HG02970 (cell line): Measurements from ENCODE around the gene ARID4A.
"Not testable (repeated sequence)": the region's sequence is repeated elsewhere in the genome, so short reads cannot be mapped to it uniquely, and the experiment has no call there.

ENCODE experiments used
- ATAC-seq: cut with Tn5 transposase; IDR thresholded peaks from one replicate; pipeline ENCODE4 v1.9.1; 2021; ENCODE audit warnings: mild to moderate bottlenecking, moderate library complexity, moderate number of reproducible peaks; ENCODE audit not compliant: unreplicated experiment, low FRiP score

ARID4A gene

DNA sequence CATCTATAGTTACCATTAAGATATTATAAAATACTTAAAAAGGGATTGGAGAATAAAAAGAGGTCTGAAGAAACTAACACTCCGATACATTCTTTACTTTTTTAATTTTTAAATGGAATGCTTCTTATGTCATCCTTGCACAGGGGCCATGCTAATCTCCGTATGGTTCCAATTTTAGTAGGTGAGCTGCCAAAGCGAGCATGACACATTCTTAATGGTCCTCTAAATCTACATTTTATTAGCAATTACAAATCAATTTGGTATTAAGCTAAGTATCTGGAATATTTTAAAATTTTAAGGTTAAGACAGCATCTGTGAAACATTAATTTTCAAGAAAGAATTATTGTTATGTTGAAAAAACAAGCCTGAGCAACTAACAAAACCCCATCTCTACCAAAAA is 6.2 kb upstream of the ARID4A start:
- ATAC-seq, result no peak

DNA sequence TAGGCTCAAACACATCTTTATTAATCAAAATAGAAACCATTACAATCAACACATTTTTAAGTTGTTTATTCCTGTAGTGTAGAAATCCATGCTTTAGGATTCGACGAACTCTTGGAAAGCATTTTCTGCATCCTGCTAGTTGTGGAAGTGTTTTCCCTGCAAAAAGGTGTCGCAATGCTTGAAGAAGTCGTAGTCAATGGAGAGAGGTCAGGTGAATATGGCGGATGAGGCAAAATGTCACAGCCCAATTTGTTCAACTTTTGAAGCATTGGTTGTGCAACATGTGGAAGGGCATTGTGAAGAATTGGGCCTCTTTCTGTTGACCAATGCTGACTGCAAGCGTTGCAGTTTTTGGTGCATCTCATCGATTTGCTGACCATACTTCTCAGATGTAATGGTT is 4.2 kb upstream of the ARID4A start:
- ATAC-seq, result no peak

DNA sequence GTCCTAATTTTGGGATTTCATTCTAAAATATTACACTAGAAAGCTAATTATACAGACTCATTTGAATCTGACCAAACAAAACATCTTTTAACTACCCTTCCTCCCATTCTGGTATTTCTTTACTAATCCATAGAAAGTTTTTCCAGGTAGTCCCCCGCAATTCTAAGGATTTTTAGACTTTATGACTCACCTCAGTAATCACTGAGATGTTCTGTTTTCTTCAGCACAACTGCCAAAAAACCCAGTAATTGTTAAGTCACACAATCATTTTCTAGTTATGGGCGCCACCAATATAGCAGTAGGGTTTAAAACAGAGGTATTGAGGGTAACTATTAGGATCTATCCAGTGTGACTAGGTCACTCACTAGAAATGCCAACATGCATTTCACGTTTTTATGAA is 1.6 kb upstream of the ARID4A start:
- no peak for ATAC-seq

DNA sequence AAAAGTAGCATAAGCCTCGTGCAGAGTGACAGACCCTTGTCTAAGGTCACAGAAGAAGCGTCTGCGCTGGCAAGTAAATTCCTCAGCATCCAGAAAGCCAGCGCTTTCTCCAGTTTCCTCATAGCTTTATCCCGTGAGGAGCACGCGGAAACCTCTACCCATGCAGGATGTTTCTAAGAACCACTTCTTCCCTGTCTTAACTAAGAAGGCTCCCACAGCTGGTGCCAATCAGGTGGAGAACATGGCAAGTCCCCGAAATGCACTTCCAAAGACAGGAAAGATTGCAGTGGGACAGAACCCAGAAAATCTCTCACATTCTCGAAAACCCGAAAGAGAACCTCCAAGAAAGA is 968 bp upstream of the ARID4A start:
- no peak for ATAC-seq

DNA sequence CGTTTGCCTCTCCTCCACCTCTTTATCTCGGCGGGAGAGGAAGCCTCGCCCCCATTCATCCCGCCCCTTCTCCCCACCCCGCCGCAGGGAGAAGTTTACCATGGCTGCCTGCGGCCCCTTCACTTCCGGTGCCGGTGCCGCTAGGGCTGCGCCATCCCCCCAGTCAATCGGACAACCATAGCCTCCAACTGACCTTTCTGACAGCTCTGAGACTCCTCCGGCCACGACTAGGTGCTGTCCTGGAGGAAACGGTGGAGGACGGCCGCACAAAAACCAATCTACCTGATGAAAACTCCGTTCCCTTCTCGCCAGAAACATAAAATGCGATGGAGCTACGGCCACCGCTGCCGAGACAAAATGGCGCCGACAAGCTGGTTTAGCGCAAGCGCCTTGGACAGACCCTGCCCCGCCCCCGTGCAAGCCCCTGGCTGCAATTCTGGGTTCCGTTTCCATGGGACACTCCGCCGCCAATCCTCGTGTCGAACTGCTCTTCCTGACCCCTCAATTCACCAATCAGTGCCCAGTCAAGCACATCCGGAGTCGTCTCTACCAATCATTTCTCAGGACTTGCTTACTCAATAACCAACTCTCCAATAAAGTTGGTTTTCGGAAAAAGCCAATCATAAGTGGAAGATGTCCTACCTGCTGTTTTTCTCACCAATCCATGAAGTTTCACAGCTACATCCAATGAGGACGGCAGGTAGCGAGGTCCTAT is 436 bp upstream of the ARID4A start:
- peak; percentile 81 for ATAC-seq

DNA sequence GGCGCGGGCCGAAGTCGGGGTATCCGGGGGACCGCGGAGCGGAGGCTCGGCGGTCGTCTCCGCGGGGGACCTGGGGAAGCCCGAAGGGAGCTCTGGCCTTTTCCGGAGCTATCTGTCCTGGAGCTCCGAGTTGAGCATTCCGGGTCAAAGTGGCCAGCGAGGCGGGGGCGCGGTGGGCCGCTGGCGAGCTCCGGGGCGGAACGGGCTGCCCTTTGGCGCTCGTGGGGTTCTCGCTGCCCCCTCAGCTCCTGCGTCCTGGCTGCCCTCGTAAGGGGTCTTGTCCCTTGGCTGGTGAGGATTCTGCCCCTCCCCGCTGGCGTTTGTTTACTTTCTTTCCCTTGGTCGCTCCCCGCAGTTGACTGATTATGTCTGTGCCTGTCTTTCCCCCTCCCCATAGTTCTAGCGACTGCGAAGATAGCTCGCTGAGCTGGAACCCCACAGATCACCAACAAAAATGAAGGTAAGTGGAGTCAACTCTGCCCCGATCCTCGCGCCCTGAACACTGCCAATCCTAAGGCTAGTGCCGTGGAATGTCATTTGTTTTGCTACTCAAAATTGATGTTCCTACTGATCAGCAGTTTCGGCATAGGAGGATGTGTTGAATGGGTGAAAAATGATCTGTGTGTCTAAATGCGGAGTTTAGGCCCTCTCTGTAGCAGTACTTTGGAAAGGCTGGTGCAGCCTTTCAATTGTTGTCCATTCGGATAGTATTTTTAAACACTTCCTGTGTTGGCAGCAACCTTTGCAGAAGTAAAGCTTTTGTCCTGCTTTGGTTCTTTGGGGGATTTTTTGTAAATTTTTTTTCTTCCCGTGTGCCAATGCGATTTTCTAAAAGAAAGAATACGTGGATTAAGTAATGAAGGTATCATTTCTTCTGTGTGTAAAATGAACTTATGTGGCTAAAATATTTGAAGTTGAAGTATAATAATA is 1.3 kb downstream of the ARID4A start:
- ATAC-seq, result no peak

DNA sequence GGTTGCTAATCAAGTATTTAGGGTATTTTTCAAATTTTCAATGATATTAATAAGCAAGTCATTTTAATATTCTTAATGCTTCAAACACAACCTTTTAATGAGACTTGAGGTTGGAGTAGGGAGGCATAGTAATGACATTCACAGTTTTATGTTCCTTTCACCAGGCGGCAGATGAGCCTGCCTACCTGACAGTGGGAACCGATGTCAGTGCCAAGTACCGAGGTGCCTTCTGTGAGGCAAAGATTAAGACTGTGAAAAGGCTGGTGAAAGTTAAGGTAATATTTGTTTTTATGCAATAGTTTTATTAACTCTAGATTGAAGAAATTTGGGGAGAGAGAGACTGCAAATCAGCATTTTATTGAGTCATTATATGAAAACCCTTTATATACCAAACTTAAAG is 3.1 kb downstream of the ARID4A start:
- no peak for ATAC-seq

DNA sequence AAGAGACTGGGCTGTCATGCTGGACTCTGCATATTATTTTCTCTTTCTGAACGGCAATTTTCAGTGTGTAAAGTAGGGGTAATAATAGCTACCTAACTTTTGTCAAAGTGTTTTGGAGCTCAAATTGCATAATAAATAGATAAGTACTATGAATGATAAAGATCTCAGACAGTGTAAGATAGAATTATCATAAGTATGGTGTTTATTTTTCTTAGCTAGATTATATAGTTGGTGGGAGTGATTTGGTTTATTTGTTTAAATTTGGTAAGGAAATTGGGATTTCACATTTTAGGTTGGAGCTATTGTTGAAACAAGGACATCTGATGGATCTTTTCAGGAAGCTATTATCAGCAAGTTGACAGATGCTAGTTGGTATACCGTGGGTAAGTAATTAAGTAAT is 7.4 kb downstream of the ARID4A start:
- ATAC-seq, result no peak

DNA sequence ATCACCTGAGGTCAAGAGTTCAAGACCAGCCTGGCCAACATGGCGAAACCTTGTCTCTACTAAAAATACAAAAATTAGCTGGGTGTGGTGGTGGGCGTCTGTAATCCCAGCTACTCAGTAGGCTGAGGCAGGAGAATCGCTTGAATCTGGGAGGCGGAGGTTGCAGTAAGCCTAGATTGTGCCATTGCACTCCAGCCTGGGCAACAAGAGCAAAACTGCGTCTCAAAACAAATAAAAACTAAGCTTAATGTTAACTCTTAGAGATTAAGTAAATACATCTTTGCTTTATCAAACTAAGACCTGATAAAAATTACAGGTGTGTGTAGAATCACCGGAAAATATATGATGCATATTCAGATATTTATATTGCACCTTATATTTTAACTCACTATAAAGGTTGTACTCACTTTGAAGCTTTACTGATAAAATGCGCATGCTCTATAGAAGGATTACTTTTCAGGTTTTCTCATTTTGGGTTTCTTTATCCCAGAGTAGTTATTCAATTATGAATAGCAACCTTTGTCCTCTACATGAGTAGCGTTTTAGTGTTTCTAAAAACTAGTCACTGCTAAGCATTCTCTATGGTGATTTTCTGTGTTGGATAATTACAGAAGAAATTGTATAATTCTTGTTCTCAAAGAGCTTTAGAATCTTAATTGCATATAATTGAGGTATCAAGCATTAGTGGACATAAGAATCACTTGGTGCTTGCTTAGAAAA is 9.4 kb downstream of the ARID4A start:
- ATAC-seq, result no peak

DNA sequence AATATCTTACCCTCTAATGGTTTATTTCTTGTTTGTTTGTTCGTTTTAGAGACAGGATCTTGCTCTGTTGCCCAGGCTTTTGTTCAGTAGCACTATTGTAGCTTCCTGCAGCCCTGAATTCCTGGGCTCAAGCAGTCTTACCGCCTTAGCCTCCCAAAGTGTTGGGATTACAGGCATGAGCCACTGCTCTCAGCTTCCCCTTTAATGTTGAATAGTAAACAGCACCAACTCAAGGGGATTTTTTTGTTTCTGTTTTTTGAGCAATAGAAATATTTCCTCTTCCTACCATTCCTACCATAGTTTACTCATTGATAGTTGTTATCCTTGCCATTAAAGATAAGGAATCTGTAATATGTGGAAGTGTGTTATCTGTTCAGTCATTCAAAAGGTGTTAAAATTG is 10.7 kb downstream of the ARID4A start:
- no peak for ATAC-seq

DNA sequence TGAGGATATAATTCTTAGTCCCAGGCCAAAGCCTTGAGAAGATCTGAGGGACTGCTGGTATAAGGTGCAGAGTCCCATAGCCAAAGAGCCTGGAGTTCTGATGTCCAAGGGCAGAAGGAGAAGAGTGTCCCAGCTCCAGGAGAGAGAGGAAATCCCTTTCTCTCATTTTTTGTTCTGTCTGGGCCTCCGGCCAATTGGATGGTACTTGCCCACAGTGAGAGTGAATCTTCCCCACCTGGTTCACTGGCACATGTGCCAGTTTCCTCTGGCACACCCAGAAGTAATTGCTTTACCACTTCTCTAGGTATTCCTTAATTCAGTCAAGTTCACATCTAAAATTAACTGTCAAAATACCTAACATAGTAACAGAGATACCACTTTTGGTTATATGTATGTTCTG is 15.3 kb downstream of the ARID4A start:
- no peak for ATAC-seq

DNA sequence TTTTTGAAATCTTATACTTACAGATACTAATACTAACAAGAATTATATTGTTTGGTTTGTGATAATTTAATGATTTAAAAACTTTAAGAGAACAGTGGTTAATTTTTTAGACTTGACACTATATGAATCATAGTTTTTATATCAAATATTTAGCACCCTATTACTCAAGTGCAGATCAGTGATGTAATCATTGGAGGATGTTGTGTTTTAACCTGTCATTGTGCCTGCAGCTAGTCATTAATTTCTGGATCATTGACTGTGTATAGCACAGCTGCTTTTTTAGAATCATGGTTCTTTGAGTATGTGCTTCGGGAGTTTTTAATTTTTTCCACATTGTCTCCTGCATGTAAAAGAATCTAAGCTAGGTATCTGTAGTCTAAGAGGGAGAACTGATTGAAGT is 17.3 kb downstream of the ARID4A start:
- no peak for ATAC-seq

DNA sequence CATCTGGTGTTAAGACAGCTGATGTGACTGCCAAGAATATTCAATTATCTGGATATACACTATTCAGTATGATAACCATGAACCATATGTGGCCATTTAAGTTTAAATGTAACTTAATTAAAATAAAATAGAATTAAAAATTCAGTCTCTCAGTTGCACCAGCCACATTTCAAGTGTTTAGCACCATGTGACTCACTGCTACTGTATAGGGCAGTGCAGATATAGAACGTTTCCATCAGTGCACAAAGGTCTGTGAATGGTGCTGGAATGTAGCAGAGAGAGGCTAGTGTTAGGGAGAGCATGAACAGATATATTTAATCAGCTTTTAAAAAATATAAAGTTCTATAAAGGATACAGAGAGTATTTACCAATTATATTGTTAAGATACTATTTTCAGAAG is 28.7 kb downstream of the ARID4A start:
- no peak for ATAC-seq

DNA sequence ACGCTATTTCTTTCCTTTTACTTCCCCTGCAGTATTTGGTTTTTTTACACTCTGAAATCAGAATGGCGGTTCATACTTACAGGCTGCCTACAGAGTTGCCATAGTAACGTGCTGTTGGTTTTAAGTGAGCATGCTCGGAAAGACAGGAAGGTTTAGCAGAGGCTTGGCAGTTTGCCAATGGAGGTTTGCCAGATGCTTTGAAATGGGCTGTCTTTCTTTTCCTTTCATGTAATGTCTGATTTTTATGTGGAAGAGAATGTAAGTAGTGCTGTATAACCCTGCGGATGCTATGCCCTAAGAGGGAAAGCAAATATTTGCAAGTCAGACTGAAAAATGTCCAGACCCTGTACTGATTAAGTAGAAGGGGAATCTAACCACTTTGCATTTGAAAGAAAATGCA is 32.8 kb downstream of the ARID4A start:
- peak; percentile 74 for ATAC-seq

DNA sequence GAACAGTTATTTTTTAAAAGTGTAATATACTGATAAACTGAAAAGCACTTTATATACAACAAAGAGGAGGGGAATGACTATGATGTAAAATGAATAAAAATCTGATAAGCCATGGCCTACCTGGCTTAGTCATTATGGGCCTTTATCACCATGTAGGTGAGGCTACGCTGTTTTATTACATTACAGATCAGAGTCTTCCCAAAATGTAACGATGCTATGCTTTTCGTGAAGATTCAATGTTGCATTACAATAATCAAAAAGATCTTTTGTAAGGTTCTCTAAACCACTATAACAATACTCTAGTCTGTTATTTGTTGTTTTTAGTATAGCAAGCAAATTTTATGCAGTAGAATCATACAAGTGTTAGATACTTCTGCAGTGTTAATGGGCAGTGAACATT is 34.2 kb downstream of the ARID4A start:
- no peak for ATAC-seq

DNA sequence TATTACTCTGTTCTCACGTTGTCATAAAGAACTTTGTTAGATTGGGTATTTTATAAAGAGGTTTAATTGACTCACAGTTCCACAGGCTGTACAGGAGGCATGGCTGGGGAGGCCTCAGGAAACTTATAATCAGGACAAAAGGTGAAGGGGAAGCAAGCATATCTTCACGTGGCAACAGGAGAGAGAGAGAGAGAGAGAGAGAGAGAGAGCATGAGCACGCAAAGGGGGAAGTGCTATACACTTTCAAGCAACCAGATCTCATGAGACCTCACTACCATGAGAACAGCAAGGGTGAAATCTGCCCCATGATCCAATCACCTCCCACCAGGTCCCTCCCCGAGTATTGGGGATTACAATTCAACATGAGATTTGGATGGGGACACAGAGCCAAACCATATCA is 41.3 kb downstream of the ARID4A start:
- not testable (repeated sequence) for ATAC-seq

DNA sequence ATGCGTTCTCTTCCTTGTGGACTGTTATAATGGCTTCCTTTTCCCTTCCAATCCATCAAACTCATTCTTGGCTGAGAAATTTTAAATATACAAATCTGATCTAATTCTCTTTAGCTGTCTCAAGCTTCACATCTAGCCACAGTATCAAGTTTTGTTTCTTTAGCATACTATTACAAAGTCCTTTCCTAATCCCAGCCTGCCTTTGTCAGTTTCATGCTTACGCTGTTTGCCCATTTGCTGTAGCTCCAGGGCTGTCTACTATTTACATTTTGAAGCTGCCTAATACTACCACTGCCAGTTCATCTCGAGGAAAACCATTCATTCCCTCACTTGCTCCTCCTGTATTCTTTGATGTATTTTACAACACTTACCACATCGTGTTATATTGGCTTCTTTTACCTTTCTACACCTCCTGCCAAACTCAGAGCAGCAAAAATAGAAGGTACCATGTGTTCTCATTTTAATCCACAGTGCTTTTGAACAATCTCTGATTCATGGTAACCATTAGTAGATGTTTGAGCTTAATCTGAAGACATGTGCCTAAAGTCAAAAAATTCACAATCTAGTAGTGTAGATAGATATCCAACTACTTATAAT is 42.9 kb downstream of the ARID4A start:
- no peak for ATAC-seq

DNA sequence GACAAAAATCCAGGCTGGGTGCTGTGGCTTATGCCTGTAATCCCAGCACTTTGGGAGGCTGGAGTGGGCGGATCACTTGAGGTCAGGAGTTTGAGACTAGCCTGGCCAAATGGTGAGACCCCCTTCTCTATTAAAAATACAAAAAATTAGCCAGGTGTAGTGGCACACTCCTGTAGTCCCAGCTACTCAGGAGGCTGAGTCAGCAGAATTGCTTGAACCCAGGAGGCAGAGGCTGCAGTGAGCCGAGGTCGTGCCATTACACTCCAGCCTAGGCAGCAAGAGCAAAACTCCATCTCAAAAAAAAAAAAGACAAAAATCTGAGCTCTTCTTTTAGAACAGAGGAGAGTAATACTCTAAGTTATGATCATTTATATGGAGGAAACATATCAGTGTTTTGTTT is 45.2 kb downstream of the ARID4A start:
- not testable (repeated sequence) for ATAC-seq

DNA sequence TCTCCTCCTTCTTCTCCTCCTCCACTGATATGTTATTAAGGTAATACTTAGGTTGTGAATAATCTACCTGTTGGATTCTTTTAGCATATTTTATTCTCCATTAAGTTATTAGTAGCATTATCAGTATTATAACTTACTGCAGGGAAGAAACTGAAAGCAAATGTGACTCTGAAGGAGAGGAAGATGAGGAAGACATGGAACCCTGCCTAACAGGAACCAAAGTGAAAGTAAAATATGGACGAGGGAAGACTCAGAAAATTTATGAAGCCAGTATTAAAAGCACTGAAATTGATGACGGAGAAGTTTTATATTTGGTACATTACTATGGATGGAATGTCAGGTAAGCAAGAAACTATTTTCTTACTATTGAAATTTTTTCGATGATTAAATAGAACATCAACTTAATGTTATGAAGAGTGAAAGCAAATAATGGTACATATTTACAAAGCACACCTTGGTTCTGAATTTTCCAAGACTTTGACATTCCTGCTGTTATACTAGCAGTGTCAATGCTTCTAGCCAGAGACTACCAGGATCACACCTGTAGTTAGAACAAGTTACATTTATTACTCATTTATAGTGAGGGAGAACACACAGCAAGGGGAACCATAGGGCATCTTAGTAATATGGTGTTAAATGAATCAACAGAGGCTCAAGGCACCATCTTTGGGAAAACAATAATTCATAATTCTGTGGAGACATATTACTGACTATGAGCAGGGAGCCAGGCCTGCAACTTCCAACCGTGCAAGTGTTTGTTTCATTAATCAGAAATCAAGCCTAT is 55.4 kb downstream of the ARID4A start:
- no peak for ATAC-seq

DNA sequence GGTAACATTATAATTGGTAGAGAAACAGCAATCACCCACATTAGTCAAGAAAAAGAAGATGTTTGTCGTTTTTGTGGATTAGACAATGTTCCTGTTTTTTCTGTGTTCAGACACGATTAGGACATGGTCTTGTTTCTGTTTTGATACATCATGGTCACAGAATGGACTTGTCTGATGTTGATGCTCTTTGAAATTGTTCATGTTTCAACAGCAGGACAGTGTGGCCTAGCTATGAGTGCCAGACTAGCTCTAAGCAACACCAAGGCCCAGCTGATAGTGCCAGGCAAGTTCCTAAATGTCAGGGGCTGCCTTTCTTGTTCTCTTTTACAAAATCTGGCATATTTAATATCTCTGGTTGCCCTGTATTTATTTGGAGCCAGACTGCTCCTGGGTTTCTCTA is 56.5 kb downstream of the ARID4A start:
- ATAC-seq, result no peak
